PC-9 (cell line): ENCODE data around the gene CEACAM6. TPM values are rescaled to one million over a fixed set of nuclear protein-coding genes. Genes with fewer than 3 reads are reported as not detected.

Experiments used
- BruUV-seq: library from RNA; stranded (reverse); fragments of 400-500 nt; replicated peaks from 2 replicates; lab custom pipeline; 2021; lab: Mats Ljungman, UMichigan
- CTCF ChIA-PET: fragments of 300-600 bp; sonication (Branson Sonifier 250); formaldehyde crosslinking; loops from one replicate; lab custom pipeline; 2022; ENCODE audit warnings: antibody characterized with exemption; lab: Charles Lee
- POLR2A ChIA-PET: fragments of 300-600 bp; sonication (Branson Sonifier 250); formaldehyde crosslinking; loops from one replicate; lab custom pipeline; 2022; ENCODE audit warnings: antibody characterized with exemption; ENCODE audit not compliant: unreplicated experiment; lab: Charles Lee
- DNase-seq, 2 experiments: peaks; one replicate each; pipeline versions ENCODE4 v3.0.0 to v3.0.0-alpha.2; 2015 to 2022; ENCODE audit warnings: mixed read lengths in 1 of 2
- H2AFZ ChIP-seq: fragments of 200-600 bp; sonication (generic); 2 replicates; pipeline ENCODE4 v1.8.1; 2017; ENCODE audit warnings: antibody characterized with exemption
- H3F3A ChIP-seq: fragments of 200-600 bp; sonication (generic); 2 replicates; pipeline ENCODE4 v1.8.1; 2017; ENCODE audit warnings: antibody characterized with exemption, mild to moderate bottlenecking, low read depth; ENCODE audit not compliant: insufficient read depth
- H3K27ac ChIP-seq: fragments of 200-600 bp; sonication (generic); 2 replicates; pipeline ENCODE4 v1.6.1; 2016; ENCODE audit warnings: mixed run types
- H3K27me3 ChIP-seq: fragments of 200-600 bp; sonication (generic); 2 replicates; pipeline ENCODE4 v1.6.1; 2016; ENCODE audit warnings: low read depth, mixed run types; ENCODE audit not compliant: insufficient read depth
- H3K36me3 ChIP-seq: fragments of 200-600 bp; sonication (generic); 2 replicates; pipeline ENCODE4 v1.6.1; 2016; ENCODE audit warnings: low read depth, mixed run types
- H3K4me1 ChIP-seq: fragments of 200-600 bp; sonication (generic); replicated peaks from 2 replicates; pipeline ENCODE4 v1.6.1; 2016; ENCODE audit warnings: mixed run types; ENCODE audit not compliant: insufficient read depth
- H3K4me2 ChIP-seq: fragments of 200-600 bp; sonication (generic); 2 replicates; pipeline ENCODE4 v1.6.1; 2017; ENCODE audit warnings: mixed run types
- H3K4me3 ChIP-seq: fragments of 200-600 bp; sonication (generic); 2 replicates; pipeline ENCODE4 v1.6.1; 2016; ENCODE audit warnings: mixed run types
- H3K79me2 ChIP-seq: fragments of 200-600 bp; sonication (generic); 2 replicates; pipeline ENCODE4 v1.6.1; 2017; ENCODE audit warnings: low read depth, mixed run types
- H3K9me2 ChIP-seq: fragments of 200-600 bp; sonication (generic); 2 replicates; pipeline ENCODE4 v1.8.1; 2017; ENCODE audit warnings: mild to moderate bottlenecking; ENCODE audit not compliant: insufficient read depth
- H3K9me3 ChIP-seq: fragments of 200-600 bp; sonication (generic); 2 replicates; pipeline ENCODE4 v1.8.1; 2016; ENCODE audit warnings: low read depth; ENCODE audit not compliant: insufficient read depth
- H4K20me1 ChIP-seq: fragments of 200-600 bp; sonication (generic); 2 replicates; pipeline ENCODE4 v1.8.1; 2017; ENCODE audit not compliant: insufficient read depth
- CTCF ChIP-seq: fragments of 200-600 bp; sonication (generic); conservative IDR thresholded peaks from 2 replicates; pipeline ENCODE4 v1.6.1; 2017; ENCODE audit warnings: mixed run types, antibody characterized with exemption, mild to moderate bottlenecking, moderate library complexity
- EZH2 ChIP-seq: fragments of 200-600 bp; sonication (generic); IDR thresholded peaks from 2 replicates; pipeline ENCODE4 v1.8.0; 2017; ENCODE audit warnings: antibody characterized with exemption, low read depth
- intact Hi-C: fragments of 100-400 bp; cut with micrococcal nuclease; formaldehyde crosslinking; loops from one replicate; pipeline ENCODE4 v1.10.0; 2022; ENCODE audit not compliant: unreplicated experiment
- total RNA-seq: library from RNA; stranded (reverse); gene quantifications from 2 replicates; pipeline ENCODE4 v1.2.3, GENCODE V29; 2021

CEACAM6 gene
- total RNA-seq, 1 experiment from 2014 or later, result 468 TPM

DNA sequence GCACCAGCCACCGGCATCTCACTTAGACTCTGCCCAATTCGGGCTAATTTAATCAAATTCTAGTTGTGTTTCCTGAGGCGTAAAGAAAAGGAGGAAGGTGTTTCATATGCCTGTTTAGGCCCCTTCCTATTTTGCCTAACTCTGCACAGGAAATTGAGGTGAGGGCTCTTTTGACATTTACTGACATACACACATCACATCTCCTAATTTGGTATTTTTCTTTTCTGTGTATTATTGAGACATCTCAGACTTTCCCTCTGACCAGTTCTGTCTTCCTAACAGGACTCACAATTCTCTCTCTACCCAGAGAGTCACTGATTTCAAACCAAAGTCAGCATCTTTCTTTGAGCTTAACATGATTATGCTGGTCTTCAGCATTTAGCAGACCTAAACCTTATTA is 49.0 kb downstream of the CEACAM6 start:
- no peaks in the 10 kb centered on the region; the same call in 1 of the 2 replicates for H3K9me3 ChIP-seq

GRCh38 chr19:41807176-41807575 is 51.8 kb downstream of the CEACAM6 start:
- Histone ChIP-seq H3K4me2 (no peak overlapping the region), H3K79me2 (no peaks in the 10 kb centered on the region), H3K36me3 (no peaks in the 10 kb centered on the region), H3K4me1 (peaks cover 6% of the 10 kb centered on the region), H3K27ac (no peak overlapping the region), H2AFZ (no peak overlapping the region), H4K20me1 (no peaks in the 10 kb centered on the region), H3K9me2 (no peaks in the 10 kb centered on the region), H3F3A (peaks cover 6% of the 10 kb centered on the region; the same call in 1 of the 2 replicates), H3K27me3 (0 out of 2 replicates have a peak, but pooled peaks cover 3% of the 10 kb centered on the region), H3K4me3 (no peak overlapping the region), H3K9me3 (no peaks in the 10 kb centered on the region)
- no TSS peak for BruUV-seq
- ChIA-PET POLR2A (no interaction called here), CTCF (interaction anchor here (0.6 kb wide), 1 partner anchor 71 kb away, joined by 4 read pairs; no protein-coding TSS in a partner anchor)
- TF ChIP-seq EZH2 (no peak), CTCF (no peak)
- intact Hi-C loops, result no loop called here
- no peak for DNase-seq

More for the DNA sequence above, 49.0 kb downstream of the CEACAM6 start:
- intact Hi-C loops, result no loop called here
- H3K9me2 ChIP-seq, result no peaks in the 10 kb centered on the region
- no peaks in the 10 kb centered on the region for H3K36me3 ChIP-seq
- peaks cover 27% of the 10 kb centered on the region for H3K4me1 ChIP-seq
- no peak for DNase-seq
- CTCF ChIA-PET, result interaction anchor here (0.6 kb wide), 1 partner anchor 363 kb away, joined by 14 read pairs; no protein-coding TSS in a partner anchor
- BruUV-seq, result no TSS peak
- H2AFZ ChIP-seq, result no peak overlapping the region
- POLR2A ChIA-PET, result no interaction called here
- no peak overlapping the region for H3K27ac ChIP-seq
- peaks cover 16% of the 10 kb centered on the region; the same call in 1 of the 2 replicates for H3F3A ChIP-seq
- H3K27me3 ChIP-seq, result 0 out of 2 replicates have a peak, but pooled peaks cover 3% of the 10 kb centered on the region
- H3K4me3 ChIP-seq, result no peak overlapping the region
- TF ChIP-seq CTCF (no peak), EZH2 (no peak)
- H4K20me1 ChIP-seq, result no peaks in the 10 kb centered on the region
- no peak overlapping the region for H3K4me2 ChIP-seq
- H3K79me2 ChIP-seq, result no peaks in the 10 kb centered on the region

DNA sequence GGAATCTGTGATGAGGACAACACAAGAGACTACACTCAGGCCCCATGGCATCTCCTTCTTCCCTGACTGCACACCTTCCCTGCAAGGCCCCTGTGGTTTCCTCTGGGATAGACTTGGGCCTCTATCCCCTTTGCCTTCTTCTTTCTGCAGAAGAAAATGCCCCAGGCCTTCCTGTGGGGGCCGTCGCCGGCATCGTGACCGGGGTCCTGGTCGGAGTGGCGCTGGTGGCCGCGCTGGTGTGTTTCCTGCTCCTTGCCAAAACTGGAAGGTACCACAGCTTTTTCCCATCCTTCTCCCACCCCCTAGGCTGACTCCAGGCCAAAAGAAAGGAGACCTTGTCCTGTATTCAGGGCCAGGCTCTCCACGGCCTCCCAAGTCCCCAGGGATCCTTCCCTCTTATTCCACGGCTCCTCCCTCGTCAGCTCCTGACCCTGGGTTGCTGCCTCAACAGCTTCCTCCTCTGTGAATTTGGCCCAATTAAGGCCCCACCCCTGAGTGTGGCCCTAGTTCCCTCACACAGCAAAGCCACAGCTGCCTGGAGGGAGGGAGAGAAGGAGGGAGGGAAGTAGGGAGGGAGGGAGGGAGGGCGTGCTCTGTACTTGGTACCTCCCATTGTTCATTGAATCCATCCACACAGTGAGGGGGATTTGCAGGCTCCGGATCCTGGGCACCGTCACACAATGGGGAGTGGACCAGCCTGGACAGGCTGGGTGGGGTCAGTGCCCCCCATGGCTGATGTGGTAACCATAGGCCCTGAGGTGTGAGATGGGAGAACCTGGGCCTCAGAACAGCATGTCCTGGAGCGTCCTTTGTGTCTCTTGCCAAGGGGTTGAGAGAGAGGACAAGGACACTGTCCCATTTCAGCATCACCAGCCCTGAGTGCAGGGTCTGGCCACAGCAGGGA is 53.6 kb downstream of the CEACAM6 start:
- H3K27ac ChIP-seq, result no peak overlapping the region
- no peak for DNase-seq
- no peak overlapping the region for H2AFZ ChIP-seq
- BruUV-seq, result no TSS peak
- intact Hi-C loops, result no loop called here
- no peak overlapping the region for H3K4me2 ChIP-seq
- H3K27me3 ChIP-seq, result 0 out of 2 replicates have a peak, but pooled peaks cover 3% of the 10 kb centered on the region
- no peaks in the 10 kb centered on the region for H4K20me1 ChIP-seq
- no peaks in the 10 kb centered on the region for H3K9me3 ChIP-seq
- H3K36me3 ChIP-seq, result no peaks in the 10 kb centered on the region
- TF ChIP-seq EZH2 (no peak), CTCF (no peak)
- no peaks in the 10 kb centered on the region for H3K4me1 ChIP-seq
- CTCF ChIA-PET, result no interaction called here
- H3K4me3 ChIP-seq, result no peak overlapping the region
- POLR2A ChIA-PET, result no interaction called here
- no peaks in the 10 kb centered on the region for H3K9me2 ChIP-seq
- no peaks in the 10 kb centered on the region for H3F3A ChIP-seq
- H3K79me2 ChIP-seq, result no peaks in the 10 kb centered on the region
